HepG2 (cell line): ENCODE results near the gene PHACTR1. TPM values are rescaled to one million over a fixed set of nuclear protein-coding genes. Genes with fewer than 3 reads are reported as not detected.

ENCODE experiments used
- ARID3A ChIP-seq: IDR thresholded peaks from 2 replicates; pipeline ENCODE4 v1.6.1; 2012; ENCODE audit warnings: low read depth, low read length, improper control_type of control experiment
- E2F1 ChIP-seq: sonication (generic); formaldehyde crosslinking; IDR thresholded peaks from 2 replicates; pipeline ENCODE4 v1.5.0; 2020; ENCODE audit warnings: missing genetic modification reagents
- HMGXB3 ChIP-seq: sonication (generic); formaldehyde crosslinking; IDR thresholded peaks from 2 replicates; pipeline ENCODE4 v1.4.0; 2020; ENCODE audit warnings: missing genetic modification reagents, borderline replicate concordance
- IKZF4 ChIP-seq: sonication (generic); formaldehyde crosslinking; IDR thresholded peaks from 2 replicates; pipeline ENCODE4 v1.5.1; 2020; ENCODE audit warnings: borderline replicate concordance, mild to moderate bottlenecking, low read depth, missing genetic modification reagents; ENCODE audit errors: not compliant biosample characterization
- LCORL ChIP-seq, 2 experiments: fragments of 450-650 bp in 1 of 2; sonication (generic) in 1 of 2; formaldehyde crosslinking in 1 of 2; IDR thresholded peaks; 2 replicates each; pipeline versions ENCODE4 v1.5.0 to v1.6.1; 2017 to 2020; ENCODE audit warnings: antibody characterized with exemption in 1 of 2, missing genetic modification reagents in 1 of 2
- NR2F6 ChIP-seq, 2 experiments: IDR thresholded peaks; 2 replicates each; pipeline ENCODE4 v1.6.1; 2016; ENCODE audit warnings: antibody characterized with exemption in 1 of 2, mild to moderate bottlenecking in 1 of 2
- RBM22 ChIP-seq: fragments of 200-400 bp; formaldehyde crosslinking; optimal IDR thresholded peaks from 2 replicates; pipeline ENCODE3; 2017; ENCODE audit warnings: mild to moderate bottlenecking, low read length, moderate library complexity
- REL ChIP-seq: sonication (generic); formaldehyde crosslinking; conservative IDR thresholded peaks from 2 replicates; pipeline ENCODE4 v1.8.0; 2022; ENCODE audit warnings: mild to moderate bottlenecking, missing genetic modification reagents, moderate library complexity
- SMARCC2 ChIP-seq: fragments of 450-650 bp; IDR thresholded peaks from 2 replicates; pipeline ENCODE4 v1.6.1; 2017; ENCODE audit warnings: antibody characterized with exemption, mild to moderate bottlenecking
- ZNF136 ChIP-seq: sonication (generic); formaldehyde crosslinking; IDR thresholded peaks from 2 replicates; pipeline ENCODE4 v1.8.1; 2022; ENCODE audit warnings: low read depth, mild to moderate bottlenecking, moderate library complexity, missing genetic modification reagents
- ZNF441 ChIP-seq: sonication (generic); formaldehyde crosslinking; IDR thresholded peaks from 2 replicates; pipeline ENCODE4 v1.7.0; 2021; ENCODE audit warnings: missing genetic modification reagents, borderline replicate concordance
- ZNF569 ChIP-seq: sonication (generic); formaldehyde crosslinking; IDR thresholded peaks from 2 replicates; pipeline ENCODE4 v1.5.0; 2020; ENCODE audit warnings: mild to moderate bottlenecking, missing genetic modification reagents, moderate library complexity, borderline replicate concordance
- ZNF615 ChIP-seq: sonication (generic); formaldehyde crosslinking; IDR thresholded peaks from 2 replicates; pipeline ENCODE4 v1.5.0; 2020; ENCODE audit warnings: mild to moderate bottlenecking, missing genetic modification reagents, borderline replicate concordance
- ZNF713 ChIP-seq: sonication (generic); formaldehyde crosslinking; IDR thresholded peaks from 2 replicates; pipeline ENCODE4 v1.4.0; 2020; ENCODE audit warnings: mild to moderate bottlenecking, missing genetic modification reagents
- polyA plus RNA-seq, 8 experiments: library from polyadenylated mRNA; depleted of rRNA in 3 of 8; stranded (reverse) in 7 of 8; unstranded in 1 of 8; fragments of >200 nt; fragmentation: Illumina TruSeq in 4 of 8; extraction: Trizol in 4 of 8; gene quantifications; 2 replicates each; pipeline versions ENCODE4 v1.2.1 to v1.2.3, GENCODE V29; 2011 to 2016; ENCODE audit warnings: low read depth in 4 of 8, missing spikeins in 1 of 8, mixed read lengths in 1 of 8; ENCODE audit not compliant: insufficient read depth in 1 of 8
- total RNA-seq, 5 experiments: library from RNA; depleted of rRNA; stranded (reverse); fragments of >200 nt; fragmentation: Illumina TruSeq; extraction: Trizol; gene quantifications; 2 replicates each; pipeline ENCODE4 v1.2.3, GENCODE V29; 2016; ENCODE audit warnings: low read depth in 1 of 5

PHACTR1 gene
- total and polyA plus RNA-seq, 2 of the 13 experiments (the other 11 are each of a cell fraction or from before 2014, with no cell fraction given) = 0.09 TPM; not detected in 1

- no peak for TF ChIP-seq NR2F6 (IDR thresholded peaks at IDR 0.05)
- TF ChIP-seq NR2F6 (CRISPR knock-in tag; IDR thresholded peaks at IDR 0.05) = peak; percentile 24; the same call in 1 of the 2 replicates
- TF ChIP-seq ZNF615 (CRISPR knock-in tag) = no peak
- TF ChIP-seq HMGXB3 (CRISPR knock-in tag) = no peak
- TF ChIP-seq ZNF441 (CRISPR knock-in tag) = no peak
- TF ChIP-seq IKZF4 (CRISPR knock-in tag) = no peak
- TF ChIP-seq RBM22 = no peak
- TF ChIP-seq ARID3A = 0 out of 2 replicates have a peak, but pooled peaks have one; percentile 31
- no peak for TF ChIP-seq LCORL (IDR thresholded peaks at IDR 0.05)
- TF ChIP-seq LCORL (CRISPR knock-in tag; IDR thresholded peaks at IDR 0.05) = no peak
- no peak for TF ChIP-seq E2F1 (CRISPR knock-in tag)
- no peak for TF ChIP-seq ZNF713 (CRISPR knock-in tag)
- TF ChIP-seq ZNF569 (CRISPR knock-in tag) = no peak
- no peak for TF ChIP-seq ZNF136 (CRISPR knock-in tag)
- no peak for TF ChIP-seq SMARCC2
- TF ChIP-seq REL (CRISPR knock-in tag) = no peak
These were observed 620.0 kb downstream of the PHACTR1 start (continued) for GRCh38 chr6:13336553-13336952.
